NCI-H82 treated with DMSO at 0.1 percent for 48 hours (cell line): ENCODE data around the gene BAIAP3.
"Not testable (repeated sequence)": the region's sequence is repeated elsewhere in the genome, so short reads cannot be mapped to it uniquely, and the experiment has no call there.

ENCODE experiments used
- DNase-seq: peaks from one replicate; lab custom pipeline; 2025; ENCODE audit not compliant: unreplicated experiment; lab: John Stamatoyannopoulos, UW

The BAIAP3 gene

DNA sequence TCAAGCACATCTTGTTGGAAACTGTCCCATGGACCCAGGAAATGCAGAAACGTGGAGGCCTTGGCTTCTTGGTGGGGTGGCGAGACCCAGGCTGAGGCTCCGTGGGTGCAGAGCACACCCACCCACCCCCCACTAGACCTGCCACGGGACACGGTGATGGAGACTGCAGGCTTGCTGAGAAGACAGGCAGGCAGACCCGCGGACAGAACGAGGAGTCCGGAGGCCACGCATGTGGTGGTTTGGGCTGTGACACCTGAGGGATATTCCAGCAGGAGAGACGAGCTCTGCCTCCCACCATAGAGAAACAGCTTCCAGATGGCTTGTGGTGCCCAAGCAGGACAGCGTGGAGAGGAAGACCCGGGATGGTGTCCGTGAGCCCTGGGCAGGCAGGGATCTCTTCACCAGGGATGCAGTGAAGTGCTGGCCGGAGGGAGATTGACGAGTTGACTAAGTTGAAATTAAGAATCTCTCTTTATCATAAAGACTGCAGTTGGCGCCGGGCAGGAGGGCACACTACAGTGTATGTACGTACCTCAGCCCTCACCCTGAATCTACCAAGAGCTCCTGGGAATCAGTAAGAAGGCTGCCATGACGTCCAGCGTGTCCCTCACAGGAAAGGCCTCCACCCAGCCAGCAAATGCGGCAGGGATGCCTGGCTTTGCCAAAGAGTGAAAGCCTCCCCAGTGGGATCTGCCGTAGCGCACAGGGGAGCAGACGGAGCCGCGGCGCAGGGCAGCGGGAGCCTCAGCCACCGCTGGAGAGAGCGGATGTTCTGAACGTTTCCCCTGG is 15.8 kb upstream of the BAIAP3 start:
- DNase-seq: no peak

DNA sequence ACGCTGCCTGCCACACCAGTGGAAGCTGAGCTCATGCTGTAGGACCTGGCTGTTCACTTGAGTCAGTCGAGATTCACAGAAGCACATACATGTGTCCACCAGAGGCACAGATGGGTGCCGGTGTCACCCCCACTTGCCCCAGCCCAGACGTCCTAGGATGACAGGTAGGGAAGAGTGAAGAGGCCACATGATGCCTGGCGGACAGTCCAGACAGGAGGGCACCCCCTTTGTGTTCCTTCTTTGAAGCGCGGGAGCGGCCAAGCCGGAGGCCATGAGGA is 15.2 kb upstream of the BAIAP3 start:
- no peak for DNase-seq

DNA sequence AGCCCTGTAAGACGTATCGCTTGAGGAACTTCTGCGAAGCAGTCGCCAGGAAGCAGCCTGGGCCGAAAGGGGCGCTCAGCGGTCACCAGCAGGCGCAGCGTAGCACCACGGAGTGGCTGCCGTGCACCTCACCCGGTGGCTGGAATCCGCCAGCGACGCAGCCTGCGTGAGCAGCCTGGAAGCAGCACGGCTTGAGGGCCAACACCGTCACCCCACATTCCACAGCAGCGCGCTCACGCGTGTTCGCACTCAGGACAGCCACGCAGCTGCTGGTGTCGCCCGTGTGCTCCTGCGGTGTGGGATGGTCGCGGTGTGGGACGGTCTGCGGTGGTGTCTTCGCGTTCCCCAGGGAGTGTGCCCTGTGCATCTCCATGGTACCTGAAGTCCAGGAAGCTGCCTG is 14.4 kb upstream of the BAIAP3 start:
- DNase-seq: no peak

DNA sequence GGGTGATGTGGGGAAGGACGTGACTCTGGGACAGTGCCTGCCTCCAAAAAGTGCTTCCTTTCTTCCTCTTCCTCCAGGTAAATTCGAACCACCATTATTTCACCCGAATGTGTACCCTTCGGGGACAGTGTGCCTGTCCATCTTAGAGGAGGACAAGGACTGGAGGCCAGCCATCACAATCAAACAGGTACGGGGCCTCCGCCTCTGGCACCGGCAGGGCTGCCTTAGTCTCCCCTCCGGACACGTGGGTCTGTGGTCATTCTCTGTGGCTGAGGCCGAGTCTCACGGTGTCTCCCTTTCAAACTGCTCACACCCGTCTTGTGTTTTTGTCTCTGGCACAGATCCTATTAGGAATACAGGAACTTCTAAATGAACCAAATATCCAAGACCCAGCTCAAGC is 13.3 kb upstream of the BAIAP3 start:
- no peak for DNase-seq

DNA sequence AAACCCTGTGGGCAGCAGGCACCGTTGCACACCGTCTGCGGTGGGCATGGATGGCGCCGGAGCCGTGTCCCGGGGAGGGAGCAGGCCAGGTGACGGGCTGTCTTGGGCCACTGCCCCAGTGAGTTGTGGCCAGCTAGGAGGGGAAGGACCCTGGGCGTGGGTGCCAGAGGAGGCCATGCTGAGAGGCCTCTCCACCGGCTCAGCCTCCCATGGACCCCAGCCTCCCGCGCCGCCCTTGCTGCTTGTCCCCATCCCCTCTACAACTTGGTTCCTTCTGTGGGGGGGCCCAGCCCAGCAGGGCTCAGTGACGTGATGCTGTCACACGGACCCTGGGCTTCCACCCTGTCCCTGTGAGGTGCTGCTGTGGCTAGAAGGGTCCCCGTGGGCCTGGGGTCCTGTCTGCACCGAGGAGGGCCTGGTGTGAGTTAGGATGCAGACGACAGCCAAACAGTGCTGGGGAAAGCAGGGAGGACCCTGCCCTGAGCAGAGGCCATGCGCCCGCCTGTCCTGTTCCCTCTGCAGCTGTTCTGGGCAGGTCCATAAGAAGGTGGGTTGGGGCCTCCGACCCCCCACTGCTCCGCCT is 12.7 kb upstream of the BAIAP3 start:
- no peak for DNase-seq

DNA sequence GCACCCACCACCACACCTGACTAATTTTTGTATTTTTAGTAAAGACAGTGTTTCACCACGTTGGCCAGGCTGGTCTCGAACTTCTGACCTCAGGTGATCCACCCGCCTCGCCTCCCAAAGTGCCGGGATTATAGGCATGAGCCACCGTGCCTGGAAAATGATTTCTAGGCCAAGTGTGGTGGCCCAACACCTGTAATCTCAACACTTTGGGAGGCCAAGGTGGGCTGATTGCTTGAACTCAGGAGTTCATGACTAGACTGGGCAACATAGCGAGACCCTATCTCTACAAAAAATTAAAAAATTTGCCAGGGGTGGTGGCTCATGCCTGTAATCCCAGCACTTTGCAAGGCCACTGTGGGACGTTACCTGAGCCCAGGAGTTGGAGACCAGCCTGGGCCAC is 11.0 kb upstream of the BAIAP3 start:
- DNase-seq: no peak

DNA sequence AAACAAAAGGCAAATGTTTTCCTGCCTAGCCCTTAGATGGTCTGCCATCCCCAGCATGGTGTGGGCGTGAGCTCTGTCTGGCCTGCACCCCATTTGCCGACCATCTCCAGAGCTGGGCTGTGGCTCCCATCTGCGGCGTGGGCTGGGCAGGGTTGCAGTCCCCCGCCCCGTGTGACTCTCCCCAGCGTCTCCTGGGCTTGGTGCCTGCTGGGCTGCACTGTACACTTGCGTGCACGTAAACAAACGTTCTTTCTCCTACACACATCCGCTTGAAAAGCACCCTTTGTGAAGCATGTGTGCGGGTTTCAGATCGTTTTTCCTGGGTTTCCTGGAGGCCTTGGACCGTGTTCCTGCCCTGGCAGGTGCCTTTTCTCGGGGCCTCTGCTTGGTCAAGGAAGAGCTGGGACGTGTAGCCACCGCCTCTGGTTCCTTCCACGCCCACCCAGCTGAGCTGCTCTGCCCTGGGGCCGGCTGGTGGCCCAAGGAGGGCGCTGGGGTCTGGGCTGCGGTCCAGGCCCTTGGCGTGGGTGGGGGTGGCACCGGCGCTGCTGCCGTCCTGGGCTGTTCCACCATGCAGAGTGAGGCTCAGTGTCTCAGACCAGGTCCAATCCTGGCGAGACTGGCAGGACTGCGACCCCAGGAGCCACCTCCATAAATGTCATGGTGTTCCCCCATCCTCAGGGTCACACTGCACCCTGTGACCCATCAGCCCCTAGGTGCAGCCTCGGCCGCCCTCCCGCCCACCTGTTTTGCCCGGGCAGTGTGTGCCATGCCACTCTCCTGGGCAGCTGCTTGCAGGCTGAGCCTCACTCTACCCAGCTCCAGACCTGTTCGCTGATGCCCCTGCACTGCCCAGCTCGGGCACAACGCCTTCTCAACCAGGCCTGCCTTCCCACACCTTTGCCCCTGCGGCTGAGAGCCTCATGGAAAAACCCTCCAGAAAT is 9.9 kb upstream of the BAIAP3 start:
- no peak for DNase-seq

DNA sequence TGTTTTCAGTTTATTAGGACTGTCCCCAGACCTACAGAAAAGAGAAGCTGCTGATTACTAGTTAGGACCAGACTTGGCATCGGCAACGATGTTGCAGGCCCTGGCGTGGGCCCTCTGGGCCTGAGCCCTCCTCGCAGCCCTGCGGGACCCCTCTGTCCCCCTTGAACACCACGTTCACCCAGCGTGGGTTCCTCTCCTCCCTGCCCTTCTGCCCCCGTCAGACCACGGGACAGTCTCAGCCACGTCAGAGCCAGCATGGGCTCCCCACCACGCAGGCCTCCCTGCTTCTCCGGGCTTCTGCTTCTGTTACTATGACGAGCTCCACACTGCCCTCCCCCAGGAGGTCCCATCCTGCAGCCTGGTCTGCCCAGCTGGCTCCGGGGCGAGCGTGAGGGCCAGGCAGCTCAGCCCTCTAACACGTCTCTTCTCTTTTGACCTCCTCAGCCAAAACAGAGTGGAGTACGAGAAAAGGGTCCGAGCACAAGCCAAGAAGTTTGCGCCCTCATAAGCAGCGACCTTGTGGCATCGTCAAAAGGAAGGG is 9.1 kb upstream of the BAIAP3 start:
- DNase-seq: no peak

DNA sequence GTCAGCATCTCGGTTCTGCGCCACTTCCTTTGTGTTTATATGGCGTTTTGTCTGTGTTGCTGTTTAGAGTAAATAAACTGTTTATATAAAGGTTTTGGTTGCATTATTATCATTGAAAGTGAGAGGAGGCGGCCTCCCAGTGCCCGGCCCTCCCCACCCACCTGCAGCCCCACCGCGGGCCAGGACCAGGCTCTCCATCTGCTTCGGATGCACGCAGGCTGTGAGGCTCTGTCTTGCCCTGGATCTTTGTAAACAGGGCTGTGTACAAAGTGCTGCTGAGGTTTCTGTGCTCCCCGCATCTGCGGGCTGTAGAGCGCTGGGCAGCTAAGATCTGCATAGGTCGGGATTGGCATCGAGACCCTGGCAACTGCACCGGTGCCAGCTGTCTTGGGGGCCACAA is 8.2 kb upstream of the BAIAP3 start:
- no peak for DNase-seq

DNA sequence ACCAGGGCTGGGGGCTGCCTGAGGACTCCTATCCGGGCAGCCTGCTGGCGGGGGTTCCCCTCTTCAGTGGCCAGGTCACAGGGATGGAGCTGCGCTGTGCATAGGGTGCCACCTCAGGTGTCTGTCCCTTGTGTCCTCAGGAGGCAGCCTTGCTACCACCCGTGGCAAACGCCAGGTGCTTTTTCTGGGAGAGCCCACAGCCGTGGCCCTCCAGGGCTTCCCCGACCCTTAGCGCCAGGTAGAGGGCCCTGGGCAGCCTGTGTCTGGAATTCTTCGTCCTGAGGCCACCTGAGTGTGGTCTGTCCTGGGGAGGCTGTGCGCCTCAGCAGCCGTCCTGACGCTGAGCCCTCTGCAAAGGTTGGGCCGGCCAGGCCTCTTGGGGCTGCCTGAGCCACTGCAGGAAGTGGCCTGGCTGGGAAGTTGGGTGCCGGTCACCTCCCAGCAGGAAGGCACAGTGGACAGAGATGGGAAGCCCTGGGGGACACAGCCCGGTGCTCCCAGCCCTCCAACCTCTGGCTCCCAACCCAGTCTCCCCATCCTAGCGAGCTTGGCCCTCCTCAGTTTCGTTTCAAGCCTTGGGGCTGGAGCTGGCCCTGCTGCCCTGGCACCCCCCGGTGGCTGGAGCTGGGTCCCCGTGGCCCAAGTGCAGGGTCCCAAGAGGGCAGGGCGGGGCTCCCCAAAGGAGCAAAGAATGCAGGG is 7.6 kb upstream of the BAIAP3 start:
- no peak for DNase-seq

DNA sequence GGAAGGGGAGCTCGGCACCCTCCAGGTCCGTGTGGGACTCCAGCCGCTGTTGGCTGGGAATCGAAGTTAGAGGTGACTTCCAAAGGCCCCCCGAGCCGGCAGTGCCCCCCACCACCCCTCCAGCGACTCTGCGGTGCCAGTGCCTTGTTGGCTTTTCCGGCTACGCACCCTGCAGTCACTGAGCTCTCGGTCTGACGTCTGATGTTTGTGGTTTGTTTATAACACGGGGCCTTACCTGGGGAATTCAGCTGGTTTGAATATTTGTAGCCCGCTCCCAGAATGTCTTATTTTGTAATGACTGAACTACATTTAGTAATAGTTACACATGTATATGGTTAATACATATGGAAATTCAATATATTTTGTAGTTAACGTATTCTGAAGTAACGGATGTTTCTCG is 7.1 kb upstream of the BAIAP3 start:
- no peak for DNase-seq

DNA sequence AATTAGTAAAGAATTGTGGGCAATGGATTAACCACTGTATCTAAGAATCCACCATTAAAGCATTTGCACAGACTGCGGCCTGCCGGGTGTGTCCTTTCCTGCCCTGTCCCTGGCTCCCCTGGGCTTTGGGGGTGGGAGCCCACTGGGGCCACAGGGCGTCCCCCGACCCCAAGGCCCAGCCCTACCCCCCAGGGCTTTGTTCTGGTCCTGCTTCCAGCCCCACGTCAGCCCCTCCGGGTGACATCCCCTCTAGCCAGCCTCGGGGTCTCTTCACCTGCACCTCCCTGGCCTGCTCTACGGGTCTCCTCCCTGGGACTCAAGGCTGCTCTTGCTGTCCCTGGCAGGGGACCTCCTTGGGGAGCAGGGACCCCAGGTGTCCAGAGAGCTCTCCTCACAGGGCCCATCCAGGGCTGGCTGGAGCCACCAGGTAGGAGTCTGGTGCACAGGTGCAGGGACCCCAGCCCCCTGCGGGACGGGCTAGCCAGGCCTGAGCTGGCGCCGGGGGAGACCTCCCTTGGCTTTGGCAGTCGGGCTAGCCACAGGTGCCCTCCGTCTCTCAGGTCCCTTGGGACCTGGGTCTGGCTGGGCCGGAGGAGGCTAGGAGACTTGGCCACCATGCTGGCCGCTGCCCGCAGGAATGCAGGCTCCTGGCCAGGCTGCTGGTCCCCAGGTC is 6.4 kb upstream of the BAIAP3 start:
- DNase-seq: no peak

DNA sequence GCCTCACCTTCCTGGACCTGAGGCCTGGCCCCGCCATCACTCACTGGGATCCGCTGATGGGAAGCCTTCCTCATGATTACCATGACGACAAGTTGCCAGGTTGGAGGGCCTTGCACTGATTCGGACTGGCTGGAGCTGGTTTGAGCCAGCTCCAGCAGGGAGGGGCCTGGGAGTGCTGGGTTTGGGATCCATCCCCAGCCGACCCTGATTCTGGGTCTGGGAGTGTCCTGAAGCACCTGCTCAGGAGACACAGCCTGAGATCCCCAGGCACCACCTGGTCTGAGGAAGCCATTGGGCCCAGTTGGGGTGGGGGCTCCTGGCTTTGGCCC is 5.9 kb upstream of the BAIAP3 start:
- DNase-seq: no peak

DNA sequence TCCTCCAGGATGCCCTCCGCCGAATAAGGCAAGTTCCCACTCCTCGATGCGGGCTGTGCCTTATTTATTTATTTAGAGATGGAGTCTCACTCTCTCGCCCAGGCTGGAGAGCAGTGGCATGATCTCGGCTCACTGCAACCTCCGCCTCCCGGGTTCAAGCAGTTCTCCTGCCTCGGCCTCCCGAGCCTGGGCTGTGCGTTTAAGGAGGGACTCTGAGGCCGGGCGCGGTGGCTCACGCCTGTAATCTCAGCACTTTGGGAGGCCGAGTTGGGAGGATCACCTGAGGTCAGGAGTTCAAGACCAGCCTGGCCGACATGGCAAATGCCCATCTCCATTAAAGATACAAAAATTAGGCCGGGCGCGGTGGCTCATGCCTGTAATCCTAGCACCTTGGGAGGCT is 5.3 kb upstream of the BAIAP3 start:
- DNase-seq: not testable (repeated sequence)

DNA sequence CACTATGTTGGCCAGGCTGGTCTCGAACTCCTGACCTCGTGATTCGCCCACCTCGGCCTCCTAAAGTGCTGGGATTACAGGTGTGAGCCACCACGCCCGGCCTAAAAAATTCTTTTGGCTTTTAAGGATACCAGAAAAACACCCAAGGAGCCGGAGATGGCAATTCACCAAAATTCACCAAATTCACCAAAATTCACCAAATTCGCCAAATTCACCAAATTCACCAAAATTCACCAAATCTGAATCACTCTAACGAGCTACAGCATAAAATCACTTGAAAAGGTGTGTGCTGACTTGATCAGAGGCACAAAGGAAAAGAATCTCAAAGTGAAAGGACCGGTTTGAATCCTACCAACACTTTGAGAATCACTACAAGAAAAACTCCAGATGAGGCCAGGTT is 4.5 kb upstream of the BAIAP3 start:
- DNase-seq: not testable (repeated sequence)

DNA sequence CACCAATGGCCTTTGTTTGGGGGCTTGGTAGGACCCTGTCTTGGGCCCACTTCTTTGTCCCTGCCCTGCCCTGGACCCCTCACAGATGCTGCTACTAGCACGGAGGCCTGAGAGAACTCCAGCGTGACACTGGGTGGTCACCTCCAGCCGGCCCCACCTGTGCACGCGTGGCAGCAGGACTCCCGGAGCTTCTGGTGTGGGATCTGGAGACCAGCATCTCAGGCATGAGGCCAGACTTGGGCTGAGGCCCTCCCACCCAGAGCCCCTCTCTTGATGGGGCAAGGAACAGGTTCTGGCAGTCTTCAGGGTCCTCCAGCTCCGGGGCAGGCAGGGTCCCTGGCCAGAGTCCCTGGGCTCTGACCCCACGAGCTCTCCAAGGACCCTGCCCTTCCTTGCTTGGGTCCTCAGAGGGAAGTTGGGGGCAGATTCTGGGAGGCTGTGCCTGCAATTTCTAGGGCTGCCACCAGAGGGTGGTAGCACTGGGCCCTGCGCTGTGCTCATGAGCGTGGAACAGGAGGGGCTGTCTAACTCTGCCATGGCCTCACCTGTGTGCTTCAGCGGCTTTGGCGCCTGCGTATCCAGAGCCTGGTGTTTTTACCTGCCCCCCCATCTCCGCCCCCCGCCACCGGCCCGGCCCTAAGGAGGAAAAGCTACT is 3.1 kb upstream of the BAIAP3 start:
- DNase-seq: peak; percentile 11

DNA sequence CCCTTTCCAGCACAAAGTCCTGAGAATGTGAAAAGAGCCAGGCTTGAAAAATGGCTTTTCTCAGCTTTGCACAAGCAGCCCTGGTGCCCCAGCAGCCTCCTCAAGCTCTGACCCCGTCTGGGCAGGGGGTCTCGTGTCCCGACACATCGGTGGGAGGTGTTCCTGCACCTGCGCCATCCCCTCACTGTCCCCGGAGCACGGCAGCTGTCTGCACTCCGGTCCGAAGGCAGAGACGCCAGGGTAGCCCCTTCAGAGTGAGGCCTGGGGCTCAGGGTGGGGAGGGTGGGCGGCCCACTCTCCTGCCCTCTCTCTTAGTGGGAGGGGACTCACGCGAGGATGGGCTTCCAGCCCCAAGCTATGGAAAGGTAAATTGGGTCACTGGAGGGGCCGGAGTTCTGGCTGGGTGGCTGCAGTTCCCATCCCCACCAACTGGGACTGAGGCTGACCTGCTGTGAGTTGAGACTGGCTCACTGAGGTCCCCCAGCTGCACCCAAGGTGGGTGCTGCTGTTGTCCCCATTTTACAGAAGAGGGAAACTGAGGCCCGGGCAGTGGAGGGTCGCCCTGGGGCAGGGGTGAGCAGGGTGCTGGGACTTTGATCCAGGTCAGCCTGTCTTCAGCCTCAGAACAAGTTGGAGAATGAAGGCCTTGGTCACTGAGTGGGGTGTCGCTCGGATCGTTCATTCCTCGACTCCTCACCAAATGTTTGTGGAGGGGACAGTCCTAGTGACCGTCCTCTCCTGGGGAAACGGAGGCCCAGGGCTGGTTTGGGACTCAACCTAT is 2.3 kb upstream of the BAIAP3 start:
- no peak for DNase-seq

DNA sequence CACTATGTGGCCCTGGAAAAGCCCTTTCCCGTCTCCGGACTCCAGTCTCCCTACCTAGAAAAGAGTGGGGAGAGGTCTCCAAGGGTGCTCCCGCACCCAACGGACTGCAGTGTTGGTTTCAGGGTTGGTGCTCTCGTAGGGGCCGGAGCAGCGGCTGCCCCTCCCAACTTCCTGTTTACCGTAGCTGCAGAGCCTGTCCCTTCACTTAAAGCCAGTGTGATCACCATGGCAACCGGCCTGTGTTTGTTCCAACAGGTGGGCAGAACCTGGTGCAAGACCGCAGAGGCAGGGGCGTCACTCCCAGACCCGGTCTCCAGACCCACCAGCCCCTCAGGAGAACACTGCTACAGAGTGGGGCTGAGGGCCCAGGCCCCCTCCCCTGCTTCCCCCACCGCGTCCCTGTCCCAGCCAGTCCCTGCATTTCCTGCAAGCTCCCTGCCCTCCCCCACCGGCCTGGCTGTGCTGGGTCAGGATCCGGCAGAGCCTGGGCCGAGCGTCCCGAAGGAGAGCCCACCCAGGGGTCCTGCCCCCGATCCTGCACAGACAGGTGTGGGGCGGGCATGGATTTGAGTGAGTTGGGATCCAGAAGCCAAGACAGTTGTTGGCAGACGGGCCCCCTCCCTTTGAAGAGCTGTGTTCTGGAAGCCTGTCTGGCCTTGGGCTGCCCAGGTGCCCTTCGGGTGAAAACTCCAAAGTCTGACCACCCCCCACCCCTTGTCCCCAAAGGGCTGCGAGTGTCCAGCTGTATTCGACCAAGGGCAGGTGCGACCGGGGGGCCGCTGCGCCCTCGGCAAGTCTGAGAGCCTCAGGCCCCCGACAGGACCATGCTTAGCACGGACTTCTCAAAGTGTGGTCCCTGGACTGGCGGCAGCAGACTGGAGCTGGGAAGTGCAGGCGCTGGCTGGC is 1.5 kb upstream of the BAIAP3 start:
- no peak for DNase-seq
